NCI-H1694 (cell line): ENCODE results near the gene ASPG.

ENCODE experiments used
- DNase-seq: peaks from one replicate; lab custom pipeline; 2025; lab: John Stamatoyannopoulos, UW

ASPG gene

DNA sequence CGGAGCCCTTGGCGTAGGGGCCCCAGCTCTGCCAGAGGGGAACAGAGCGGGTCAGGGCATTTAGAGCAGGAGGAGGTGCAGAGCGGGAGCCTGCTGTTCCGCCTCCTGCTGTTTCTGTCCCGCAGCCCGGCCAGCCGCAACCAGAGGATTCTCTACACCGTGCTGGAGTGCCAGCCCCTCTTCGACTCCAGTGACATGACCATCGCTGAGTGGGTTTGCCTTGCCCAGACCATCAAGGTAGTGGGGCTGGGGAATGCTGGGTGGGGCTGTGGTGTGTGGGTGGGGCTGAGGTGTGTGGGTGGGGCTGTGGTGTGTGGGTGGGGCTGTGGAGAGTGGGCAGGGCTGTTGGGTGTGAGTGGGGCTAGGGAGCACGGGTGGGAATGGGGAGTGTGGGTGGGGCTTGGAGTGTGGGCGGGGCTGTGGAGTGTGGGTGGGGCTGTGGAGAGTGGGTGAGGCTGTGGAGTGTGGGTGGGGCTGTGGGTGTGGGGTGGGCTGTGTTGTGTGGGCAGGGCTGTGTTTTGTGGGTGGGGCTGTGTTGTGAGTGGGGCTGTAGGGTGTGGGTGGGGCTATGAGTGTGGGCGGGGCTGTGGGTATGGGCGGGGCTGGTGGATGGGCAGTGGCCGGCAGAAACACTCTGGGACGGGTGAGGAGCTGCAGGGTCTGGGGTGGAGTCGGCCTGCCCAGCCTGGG, 8.0 kb downstream of the ASPG start:
- DNase-seq, result no peak

DNA sequence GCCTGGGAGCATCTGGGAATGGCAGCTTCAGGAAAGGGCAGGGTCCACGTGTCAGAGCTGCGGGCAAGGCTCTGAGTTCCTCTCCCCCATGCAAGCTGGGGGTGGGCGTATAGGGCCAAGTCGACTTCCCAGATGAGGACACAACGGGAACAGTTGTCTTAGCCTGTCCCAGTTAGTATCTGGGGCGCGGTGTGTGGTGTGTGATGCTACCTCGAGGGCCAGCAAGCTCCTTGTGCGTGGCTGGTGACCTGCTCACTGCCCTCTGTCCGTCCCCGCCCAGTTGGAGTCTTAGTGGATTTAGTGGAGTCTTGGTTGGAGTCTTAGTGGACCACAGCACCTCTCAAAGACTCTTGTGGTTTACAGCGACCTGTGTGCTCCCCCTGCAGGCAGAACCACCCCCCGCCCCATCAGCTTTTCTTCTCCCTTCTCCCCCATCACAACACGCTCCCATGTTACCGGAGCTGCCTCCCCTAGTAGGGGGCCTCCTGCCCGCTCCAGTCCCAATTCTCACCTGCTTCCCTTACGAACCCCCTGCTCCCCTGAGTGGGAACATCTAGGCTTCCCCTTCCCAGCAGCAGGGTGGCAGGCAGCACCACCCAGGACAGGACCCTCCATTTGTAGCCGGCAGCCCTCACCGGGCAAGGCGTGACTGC, 8.7 kb downstream of the ASPG start:
- DNase-seq, result peak; percentile 29

DNA sequence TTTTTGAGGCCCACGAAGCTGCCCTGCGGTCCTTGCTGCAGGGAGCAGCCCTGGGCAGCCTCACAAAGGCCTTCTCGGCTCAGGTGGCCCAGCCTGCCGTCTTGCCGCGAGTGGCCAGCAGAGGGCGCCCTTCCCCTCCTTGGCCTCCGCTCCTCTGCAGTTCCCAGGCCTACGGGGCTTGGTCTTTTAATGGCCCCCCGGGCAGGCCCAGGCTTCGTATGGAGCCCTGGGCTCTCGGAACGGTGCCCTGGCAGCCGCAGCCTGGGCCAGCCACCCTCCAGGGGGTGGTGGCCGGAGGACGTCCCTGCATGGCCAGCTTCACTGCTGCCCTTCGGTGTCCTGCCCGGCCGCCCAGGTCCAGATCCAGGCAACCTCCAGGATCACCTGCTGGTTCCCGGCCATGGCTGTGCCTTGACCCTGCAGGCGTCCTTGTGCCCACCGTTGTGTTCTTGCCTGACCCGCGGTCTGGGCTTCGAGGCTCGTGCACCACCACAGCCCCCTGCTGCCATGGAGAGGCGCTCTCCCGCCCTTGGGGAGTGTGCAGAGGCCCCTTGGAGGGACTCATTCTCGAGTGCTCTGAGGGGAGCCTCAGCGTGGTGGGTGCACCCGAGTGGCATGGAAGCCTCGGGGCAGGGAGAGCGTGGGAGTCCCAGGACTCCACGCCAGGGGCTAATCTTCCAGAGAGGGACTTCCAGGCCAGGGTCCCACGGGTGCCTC, 9.4 kb downstream of the ASPG start:
- DNase-seq, result peak; percentile 90

DNA sequence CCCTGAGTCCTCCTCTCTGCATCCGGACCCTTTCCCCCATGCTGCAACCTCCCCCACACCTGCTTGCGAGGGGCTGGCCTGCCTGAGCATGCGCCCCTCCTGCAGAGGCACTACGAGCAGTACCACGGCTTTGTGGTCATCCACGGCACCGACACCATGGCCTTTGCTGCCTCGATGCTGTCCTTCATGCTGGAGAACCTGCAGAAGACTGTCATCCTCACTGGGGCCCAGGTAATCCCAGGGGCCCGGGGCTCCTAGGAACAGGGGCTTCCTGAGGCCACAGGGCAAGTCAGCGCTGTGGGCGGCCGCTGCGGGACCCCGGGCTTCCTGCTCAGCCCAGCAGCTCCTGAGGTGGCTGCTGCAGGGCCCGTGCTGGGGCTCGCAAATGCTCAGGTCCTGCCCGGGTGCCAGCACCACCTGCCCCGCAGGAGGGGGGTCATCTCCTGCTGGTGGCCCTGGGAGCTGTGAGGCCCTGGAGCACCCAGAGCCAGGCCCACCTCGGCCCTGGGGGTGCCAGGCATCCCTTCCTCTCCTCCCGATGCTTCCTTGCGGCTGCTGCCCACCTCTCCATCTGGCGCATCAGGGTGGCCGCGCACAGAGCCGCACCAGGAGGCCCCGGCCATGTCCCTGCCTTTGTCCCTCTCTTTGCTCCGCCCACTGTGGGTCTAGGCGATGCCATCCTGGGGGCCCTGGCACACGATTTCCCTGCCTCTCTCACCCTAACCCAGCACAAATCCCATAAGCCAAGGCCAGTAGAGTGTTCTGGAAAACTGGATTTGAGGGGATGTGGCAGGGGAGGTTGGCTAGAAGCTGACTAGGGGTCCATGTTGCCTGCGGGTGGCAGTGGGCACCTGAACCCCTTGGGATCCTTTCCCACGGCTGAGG, 10.2 kb downstream of the ASPG start:
- DNase-seq, result no peak

DNA sequence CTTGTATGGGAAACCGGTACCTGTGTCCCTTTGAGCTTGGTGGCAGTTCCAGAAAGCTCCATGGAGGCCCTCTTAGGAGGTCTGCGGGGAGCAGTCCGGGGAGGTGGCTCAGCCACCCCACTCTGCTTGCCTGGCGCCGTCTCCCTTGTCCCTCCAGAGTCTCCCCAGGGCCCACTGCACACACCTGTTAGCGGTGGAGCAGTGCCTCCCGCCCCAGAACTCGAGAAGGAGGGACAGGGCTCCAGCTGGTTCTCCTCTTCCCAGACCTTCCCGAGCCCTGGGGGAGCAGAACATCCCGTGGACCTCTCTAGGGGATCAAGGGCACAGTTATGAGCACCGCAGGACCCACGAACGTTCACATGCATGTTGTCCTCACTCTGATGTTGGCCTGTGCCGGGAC, 10.8 kb downstream of the ASPG start:
- no peak for DNase-seq

DNA sequence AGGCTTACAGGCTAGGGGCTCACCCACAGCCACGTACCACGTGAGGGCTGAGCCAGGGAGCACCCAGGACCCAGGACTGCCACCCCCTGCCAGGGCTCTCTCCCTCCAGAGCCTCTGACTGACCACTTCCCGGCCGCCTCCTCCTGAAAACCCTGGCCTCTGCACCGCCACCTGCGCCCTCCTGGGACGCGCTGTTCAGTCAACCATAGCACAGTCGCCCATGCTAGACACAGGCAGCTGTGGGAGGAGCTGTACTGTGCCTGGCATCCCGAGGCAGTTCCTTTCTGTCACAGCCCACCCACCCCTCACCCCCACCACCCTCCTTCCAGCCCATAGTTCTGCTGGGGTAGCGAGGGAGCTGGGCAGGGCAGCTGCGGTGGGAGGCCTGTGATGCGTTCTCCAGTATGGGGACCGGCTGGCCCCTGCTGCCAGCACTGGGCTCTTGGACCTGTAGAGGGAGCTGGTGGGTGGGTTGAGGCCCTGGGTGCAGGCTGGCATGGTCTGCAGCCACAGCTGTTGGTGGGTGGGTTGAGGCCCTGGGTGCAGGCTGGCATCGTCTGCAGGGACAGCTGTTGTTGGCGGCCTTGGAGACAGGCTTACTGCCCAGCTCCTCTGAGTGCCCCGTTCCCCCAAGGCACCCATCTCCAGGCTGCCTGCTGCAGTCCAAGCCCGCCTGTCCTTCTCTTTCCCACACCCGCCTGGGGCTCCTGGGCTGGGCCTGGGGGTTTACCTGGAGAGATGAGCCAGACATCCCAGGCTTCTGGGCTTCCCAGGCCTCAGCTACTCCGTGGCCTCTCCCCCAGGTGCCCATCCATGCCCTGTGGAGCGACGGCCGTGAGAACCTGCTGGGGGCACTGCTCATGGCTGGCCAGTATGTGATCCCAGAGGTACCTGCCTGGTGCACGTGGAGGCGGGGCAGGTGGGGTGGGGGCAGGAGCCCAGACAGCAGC, 11.5 kb downstream of the ASPG start:
- peak; percentile 97 for DNase-seq

DNA sequence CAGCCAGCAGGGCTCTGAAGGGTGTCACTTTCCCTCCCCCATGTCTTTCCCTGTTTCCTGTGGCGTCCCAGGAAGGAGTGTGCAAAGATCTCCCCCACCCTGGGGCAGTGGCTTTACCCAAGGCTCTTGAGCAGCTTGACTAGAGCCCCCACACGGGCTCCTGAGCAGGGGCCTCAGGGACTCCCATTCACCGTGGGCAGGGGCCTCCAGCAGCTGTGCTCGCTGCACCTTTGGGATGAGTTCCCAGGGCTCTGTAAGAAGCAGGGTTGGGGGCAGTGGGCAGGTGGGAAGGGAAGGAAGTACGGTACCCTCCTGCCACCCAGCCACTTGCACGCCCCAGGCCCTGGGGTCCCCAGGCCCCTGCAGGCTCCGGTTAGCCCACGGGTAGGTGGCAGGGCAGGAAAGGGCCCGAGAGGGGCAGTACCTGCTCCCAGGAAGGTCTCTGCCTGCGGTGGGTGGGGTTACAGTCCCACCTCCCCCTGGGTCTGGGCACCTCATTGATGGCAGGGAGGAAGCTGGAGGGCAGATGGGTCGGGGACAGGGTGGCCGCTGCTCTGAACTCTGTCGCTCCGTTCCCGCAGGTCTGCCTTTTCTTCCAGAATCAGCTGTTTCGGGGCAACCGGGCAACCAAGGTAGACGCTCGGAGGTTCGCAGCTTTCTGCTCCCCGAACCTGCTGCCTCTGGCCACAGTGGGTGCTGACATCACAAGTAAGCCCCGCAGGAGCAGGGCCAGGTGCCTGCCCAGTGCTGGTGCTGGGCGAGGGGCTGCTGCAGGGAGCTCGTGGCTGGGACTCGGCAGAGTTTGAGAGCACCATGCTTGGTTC, 13.0 kb downstream of the ASPG start:
- no peak for DNase-seq

DNA sequence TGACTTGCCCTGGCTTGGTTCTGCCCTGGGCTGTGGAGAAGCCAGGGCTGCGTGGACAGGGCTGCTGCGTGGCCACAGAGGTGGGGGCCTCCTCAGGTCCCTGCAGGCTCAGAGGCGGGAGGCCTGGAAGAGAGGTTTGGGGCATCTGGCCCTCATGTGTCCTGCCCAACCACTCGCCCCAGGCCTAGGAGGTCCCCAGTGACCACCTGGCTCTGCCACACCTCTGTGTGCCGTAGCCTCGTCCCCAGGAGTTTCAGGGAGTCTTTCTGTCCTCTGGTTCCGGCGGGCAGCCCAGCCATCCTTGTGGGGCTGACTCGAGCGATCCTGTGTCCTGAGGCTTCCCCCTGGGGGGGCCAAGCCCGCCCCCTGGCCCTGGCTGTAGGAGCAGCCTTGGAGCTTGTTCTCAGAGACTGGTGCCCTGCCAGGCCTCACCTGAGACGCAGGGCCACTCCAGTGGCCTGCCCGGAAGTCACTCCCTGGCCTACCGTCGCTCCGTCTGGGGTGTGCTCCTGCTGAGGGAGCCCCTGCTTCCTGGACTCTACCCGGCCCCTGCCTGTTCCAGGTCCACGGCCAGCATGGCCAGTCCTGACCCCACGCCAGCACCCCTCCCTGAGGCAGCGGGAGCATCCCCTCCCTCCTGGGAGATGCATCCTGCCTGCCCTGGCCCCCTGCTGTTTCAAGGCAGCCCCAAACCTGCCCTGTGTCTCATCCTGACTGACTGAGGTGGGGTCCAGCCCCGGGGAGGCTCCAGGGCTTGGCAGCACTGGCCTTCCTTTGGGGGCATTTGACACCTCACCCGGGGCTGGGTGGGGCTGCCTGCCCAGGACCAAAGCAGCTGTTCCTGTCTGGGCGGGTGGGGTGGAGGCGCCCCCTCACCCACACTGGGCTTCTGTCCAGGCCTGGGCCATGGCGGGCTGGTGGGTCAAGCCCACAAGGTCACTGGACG, 13.9 kb downstream of the ASPG start:
- DNase-seq, result no peak

DNA sequence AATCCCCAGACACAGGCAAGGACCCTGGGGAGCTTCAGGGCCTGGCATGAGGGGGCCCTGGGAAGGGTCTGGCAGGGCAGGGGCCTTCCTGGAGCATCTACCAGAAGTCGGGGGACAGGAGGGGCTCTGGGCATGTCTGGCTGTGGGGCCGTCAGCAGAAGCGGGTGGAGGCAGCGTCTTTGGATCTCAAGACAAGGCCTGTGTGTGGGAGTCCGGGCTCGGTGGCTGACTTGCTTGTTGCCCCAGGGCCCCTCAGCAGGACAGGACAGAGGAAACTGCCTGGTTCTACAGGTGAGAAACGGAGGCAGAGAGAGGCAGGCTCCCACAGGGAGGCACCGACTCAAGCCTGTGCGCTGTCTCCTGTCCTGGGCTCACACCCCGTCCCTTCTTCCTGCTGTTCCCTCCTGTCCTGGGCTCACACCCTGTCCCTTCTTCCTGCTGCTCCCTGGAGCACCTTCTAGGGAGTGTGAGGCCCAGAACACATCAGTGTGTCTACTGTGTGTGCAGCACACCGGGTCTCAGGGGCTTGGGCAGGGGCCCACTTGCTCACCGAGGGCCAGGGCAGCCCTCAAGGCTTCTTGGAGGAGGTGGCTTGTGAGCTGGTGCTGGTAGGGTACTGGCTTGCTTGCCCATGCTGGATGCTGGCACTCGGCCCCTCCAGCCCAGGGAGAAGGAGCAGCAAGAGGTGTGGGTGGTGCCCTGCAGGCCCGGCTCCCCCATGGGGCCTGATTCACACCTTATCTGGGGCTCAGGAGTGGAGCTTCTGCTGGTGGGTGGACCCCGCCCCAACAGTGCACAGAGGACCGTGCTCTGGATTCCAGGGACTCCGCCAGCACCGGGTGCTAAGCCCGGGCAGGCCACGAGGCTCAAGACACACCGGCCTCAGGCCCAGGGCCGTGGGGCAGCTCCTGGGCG, 14.9 kb downstream of the ASPG start:
- DNase-seq, result no peak

DNA sequence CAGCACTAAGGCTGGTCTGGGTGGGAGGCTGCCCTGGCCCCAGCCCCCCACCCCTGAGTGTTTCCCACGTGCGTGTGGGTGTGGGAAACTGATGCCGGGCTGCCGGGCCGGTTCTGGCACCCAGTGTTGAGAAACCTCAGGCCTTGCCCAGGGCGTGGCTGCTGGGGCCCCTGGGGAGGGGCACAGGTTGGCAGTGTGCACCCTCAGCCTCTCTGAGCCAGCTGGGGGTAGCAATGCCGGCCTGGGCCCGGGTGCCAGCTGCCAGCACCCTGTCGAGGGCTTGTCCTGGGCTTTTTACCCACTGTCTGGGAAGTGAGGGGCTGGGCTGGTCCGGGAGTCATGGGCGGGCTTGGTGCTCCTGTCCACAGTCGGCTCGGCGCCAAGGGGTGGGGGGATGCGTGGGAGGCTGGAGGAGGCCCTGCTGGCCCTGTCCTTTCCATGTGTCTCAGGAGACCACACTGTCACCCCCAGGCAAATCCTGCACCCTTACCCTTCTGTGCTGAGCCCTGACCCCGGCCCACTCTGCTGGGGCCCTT, 15.7 kb downstream of the ASPG start:
- DNase-seq, result no peak

DNA sequence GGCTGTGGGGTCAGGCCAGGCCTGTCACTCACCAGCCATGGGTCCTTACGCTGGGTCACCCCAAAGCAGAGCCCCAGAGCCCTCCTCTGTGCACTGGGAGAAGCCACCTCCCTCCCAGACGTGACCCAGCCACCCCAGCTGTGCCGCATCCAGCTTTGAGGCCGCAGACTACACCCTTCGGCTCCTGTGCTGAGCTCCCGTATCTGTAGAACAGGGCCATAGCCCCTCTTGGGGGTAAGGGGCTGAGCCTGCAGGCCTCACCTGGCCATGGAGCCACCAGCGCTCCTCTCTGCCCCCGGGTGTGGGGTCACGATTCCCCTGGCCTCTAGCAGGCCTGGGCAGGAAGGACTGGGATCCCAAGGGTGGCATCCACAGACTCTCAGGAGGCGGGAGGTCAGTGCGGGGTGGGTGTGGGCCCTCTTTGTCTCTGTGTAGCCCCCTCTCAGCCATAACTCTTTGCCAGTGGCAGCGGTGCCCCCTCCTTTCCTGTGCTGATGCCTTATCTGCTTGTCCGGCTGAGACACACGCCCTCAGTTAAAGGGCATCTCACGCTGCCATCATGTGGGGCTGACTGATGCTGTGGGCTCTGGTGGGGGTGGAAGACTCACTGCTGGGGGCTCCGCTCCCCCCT, 16.3 kb downstream of the ASPG start:
- DNase-seq, result no peak

DNA sequence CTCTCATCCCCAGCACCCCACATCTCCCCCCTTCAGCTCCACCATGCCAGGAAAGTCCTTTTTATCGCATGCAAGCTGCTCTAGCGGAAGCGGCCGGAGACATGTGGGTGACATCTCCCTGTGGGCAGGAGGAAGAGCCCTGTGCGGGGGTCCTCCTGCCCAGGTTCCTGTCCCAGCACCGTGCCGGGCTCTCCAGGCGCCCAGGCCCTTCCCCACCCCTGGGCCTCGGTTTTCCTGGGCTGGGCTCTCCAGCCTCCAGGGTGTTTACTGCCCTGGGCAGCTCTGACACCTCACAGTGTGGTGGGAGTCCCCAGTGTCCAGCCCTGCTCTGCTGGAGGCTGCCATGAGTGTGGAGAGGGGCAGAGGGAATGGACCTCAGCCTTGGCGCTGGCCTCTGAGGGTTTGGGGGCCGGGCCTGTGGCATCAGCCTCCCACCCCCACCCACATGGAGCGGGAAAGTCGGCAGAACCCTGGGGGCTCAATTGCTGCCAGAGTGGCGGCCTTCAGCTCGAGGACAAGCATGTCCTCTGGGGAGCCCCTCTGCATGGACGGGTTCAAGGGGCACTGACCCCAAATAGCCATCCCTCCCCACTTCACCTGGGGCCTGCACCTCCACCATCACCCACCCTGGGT, 16.9 kb downstream of the ASPG start:
- DNase-seq, result no peak

DNA sequence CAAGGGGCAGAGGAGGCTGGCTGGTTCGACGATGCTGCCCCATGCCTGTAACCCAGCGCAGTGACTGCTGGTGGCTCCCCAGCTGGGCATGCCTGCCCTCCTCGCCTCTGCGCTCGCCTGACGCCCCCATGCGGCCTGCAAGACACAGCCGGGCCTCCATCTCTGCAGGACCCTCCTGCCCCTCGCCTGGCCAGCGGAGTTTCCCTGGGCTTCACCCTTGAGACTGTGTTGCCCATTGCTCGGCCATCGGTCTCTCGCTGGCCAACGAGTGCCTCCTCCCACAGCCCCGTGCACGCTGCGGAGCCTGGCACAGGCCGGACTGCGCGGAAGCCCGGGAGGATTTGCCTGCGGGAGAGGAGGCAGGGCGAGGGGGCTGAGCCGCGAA, 17.6 kb downstream of the ASPG start:
- no peak for DNase-seq

DNA sequence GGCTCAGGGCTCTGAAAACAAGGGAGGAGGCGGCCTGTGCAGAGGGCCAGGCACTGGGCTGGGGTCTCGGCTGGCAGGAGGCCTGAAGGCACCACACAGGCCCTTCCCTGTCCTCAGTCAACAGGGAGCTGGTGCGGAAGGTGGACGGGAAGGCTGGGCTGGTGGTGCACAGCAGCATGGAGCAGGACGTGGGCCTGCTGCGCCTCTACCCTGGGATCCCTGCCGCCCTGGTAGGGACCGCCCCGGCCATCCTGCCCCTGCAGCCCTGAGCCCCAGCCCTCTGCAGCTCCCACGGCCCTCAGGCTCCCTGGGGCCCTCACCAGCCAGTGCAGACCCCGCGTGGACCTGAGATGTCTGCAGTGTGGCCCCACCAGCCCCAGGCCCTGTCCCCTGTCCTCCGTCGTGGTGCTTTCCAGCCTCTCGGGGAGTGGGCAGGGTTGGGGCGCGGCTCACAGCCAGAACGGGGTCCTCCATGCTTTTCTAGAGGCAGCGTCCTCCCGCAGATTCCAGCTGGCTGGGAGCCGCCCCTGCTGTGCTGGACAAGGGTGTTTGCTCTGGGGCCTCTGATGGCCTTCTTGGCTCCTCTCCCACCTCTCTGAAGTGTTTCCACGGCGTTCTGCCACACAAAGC, 18.1 kb downstream of the ASPG start:
- no peak for DNase-seq

DNA sequence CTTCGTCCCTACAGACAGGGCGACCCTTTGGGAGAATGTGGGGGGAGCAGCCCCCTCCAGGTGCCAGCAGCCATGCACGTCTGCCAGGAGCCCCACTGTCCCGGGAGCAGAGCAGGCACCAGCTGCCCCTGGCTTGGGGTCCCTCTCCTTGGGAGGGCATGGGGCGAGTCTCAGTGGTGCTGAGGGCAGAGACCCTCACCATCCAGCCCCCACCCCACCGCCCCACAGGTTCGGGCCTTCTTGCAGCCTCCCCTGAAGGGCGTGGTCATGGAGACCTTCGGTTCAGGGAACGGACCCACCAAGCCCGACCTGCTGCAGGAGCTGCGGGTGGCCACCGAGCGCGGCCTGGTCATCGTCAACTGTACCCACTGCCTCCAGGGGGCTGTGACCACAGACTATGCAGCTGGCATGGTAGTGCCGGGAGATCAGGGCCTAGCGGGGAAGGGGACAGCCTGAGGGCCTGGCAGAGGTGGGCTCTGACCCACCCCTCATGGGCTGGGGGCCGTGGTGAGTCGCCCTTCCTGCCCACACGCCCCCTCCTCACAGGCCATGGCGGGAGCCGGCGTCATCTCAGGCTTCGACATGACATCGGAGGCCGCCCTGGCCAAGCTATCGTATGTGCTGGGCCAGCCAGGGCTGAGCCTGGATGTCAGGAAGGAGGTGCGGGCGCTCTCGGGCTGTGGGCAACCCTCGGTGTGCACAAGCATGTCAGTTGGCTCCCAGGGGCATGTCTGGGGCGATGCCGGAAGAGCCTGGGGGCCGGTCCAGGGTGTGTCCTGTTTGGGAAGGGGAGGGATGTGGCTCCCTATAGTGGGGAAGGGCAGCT, 18.8 kb downstream of the ASPG start:
- DNase-seq, result no peak
